ENCODE measurements around the gene NRXN3.

DNA sequence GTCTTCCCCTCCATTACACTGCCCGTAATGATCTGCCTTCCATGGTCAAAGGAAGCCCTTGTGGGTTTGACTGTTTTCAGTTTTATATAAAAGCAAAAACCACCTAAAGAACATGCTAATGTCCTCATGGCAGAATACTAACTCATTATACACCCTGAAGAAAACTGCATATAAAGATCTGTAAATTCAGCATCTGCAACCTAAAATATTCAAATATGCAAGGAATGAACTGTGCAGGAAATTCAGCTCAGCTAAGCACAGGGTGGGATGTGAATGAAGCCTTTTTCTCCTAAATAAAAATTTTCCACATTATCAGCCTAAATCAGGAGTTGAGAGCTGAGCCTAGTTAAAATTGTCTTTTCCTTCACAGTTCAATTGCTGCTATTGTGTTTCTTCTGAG is 128.1 kb downstream of the NRXN3 start:
- no peak for TF ChIP-seq CTCF (conservative IDR thresholded peaks at IDR 0.05; ENCODE audit: low read depth in 2 of 2)
- no peak for TF ChIP-seq CREB1 (CRISPR knock-in tag; IDR thresholded peaks at IDR 0.05; ENCODE audit: low read depth)
- TF ChIP-seq EZH2 (IDR thresholded peaks at IDR 0.05; ENCODE audit: low read depth, unreplicated experiment): no peak
- no peak for TF ChIP-seq POLR2AphosphoS5 (IDR thresholded peaks at IDR 0.05; ENCODE audit: low read depth)
- TF ChIP-seq, protein P1, sequence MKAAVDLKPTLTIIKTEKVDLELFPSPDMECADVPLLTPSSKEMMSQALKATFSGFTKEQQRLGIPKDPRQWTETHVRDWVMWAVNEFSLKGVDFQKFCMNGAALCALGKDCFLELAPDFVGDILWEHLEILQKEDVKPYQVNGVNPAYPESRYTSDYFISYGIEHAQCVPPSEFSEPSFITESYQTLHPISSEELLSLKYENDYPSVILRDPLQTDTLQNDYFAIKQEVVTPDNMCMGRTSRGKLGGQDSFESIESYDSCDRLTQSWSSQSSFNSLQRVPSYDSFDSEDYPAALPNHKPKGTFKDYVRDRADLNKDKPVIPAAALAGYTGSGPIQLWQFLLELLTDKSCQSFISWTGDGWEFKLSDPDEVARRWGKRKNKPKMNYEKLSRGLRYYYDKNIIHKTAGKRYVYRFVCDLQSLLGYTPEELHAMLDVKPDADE (IDR thresholded peaks at IDR 0.05): no peak
- TF ChIP-seq, protein P2, sequence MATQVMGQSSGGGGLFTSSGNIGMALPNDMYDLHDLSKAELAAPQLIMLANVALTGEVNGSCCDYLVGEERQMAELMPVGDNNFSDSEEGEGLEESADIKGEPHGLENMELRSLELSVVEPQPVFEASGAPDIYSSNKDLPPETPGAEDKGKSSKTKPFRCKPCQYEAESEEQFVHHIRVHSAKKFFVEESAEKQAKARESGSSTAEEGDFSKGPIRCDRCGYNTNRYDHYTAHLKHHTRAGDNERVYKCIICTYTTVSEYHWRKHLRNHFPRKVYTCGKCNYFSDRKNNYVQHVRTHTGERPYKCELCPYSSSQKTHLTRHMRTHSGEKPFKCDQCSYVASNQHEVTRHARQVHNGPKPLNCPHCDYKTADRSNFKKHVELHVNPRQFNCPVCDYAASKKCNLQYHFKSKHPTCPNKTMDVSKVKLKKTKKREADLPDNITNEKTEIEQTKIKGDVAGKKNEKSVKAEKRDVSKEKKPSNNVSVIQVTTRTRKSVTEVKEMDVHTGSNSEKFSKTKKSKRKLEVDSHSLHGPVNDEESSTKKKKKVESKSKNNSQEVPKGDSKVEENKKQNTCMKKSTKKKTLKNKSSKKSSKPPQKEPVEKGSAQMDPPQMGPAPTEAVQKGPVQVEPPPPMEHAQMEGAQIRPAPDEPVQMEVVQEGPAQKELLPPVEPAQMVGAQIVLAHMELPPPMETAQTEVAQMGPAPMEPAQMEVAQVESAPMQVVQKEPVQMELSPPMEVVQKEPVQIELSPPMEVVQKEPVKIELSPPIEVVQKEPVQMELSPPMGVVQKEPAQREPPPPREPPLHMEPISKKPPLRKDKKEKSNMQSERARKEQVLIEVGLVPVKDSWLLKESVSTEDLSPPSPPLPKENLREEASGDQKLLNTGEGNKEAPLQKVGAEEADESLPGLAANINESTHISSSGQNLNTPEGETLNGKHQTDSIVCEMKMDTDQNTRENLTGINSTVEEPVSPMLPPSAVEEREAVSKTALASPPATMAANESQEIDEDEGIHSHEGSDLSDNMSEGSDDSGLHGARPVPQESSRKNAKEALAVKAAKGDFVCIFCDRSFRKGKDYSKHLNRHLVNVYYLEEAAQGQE (IDR thresholded peaks at IDR 0.05; ENCODE audit: unreplicated experiment): no peak
- no peak for TF ChIP-seq EZH2phosphoT487 (IDR thresholded peaks at IDR 0.05; ENCODE audit: unreplicated experiment)
- TF ChIP-seq JUNB (IDR thresholded peaks at IDR 0.05; ENCODE audit: unreplicated experiment): no peak
- no peak for TF ChIP-seq NANOG (IDR thresholded peaks at IDR 0.05; ENCODE audit: borderline replicate concordance)
- TF ChIP-seq ZNF114 (CRISPR knock-in tag; IDR thresholded peaks at IDR 0.05): no peak
- TF ChIP-seq ZNF331 (CRISPR knock-in tag; IDR thresholded peaks at IDR 0.05; ENCODE audit: low read depth): no peak
- no peak for TF ChIP-seq ZNF462 (CRISPR knock-in tag; IDR thresholded peaks at IDR 0.05)
- TF ChIP-seq STAT1 (IDR thresholded peaks at IDR 0.05; ENCODE audit: unreplicated experiment): no peak

All from GM23338 (cell line).